Measurements from ENCODE around the gene GADD45B.
"Not testable (repeated sequence)": the region's sequence is repeated elsewhere in the genome, so short reads cannot be mapped to it uniquely, and the experiment has no call there.

The GADD45B gene

GRCh38 chr19:2490659-2491058 lies 14.7 kb downstream of the GADD45B start:
- DNase-seq = no peak

- DNase-seq = no peak
Observed at GRCh38 chr19:2491130-2491801, 15.3 kb downstream of the GADD45B start.

- no peak for DNase-seq
Observed at GRCh38 chr19:2492870-2493269, 16.9 kb downstream of the GADD45B start.

- not testable (repeated sequence) for DNase-seq
Observed at GRCh38 chr19:2493448-2493847, 17.5 kb downstream of the GADD45B start.

- DNase-seq = no peak
Observed at GRCh38 chr19:2494084-2494446, 18.1 kb downstream of the GADD45B start.

- DNase-seq = peak; percentile 73
Observed at GRCh38 chr19:2494447-2495129, 18.7 kb downstream of the GADD45B start.

GRCh38 chr19:2495130-2495641 lies 19.3 kb downstream of the GADD45B start:
- DNase-seq = peak; percentile 69

- no peak for DNase-seq
Observed at GRCh38 chr19:2495651-2496316, 19.9 kb downstream of the GADD45B start.

GRCh38 chr19:2497186-2497585 lies 21.3 kb downstream of the GADD45B start:
- no peak for DNase-seq

GRCh38 chr19:2500156-2500555 lies 24.2 kb downstream of the GADD45B start:
- DNase-seq = no peak

- no peak for DNase-seq
Observed at GRCh38 chr19:2500841-2501261, 24.9 kb downstream of the GADD45B start.

GRCh38 chr19:2503521-2504109 lies 27.7 kb downstream of the GADD45B start:
- DNase-seq = peak; percentile 77

- not testable (repeated sequence) for DNase-seq
Observed at GRCh38 chr19:2506656-2507055, 30.7 kb downstream of the GADD45B start.

- peak; percentile 62 for DNase-seq
Observed at GRCh38 chr19:2507109-2507508, 31.2 kb downstream of the GADD45B start.

GRCh38 chr19:2509096-2509495 lies 33.2 kb downstream of the GADD45B start:
- DNase-seq = no peak

- no peak for DNase-seq
Observed at GRCh38 chr19:2511570-2511969, 35.6 kb downstream of the GADD45B start.

- no peak for DNase-seq
Observed at GRCh38 chr19:2511991-2512390, 36.1 kb downstream of the GADD45B start.

GRCh38 chr19:2512523-2513431 lies 36.9 kb downstream of the GADD45B start:
- DNase-seq = no peak

- no peak for DNase-seq
Observed at GRCh38 chr19:2514981-2515518, 39.1 kb downstream of the GADD45B start.

GRCh38 chr19:2516727-2517126 lies 40.8 kb downstream of the GADD45B start:
- no peak for DNase-seq

- DNase-seq = no peak
Observed at GRCh38 chr19:2517881-2518601, 42.1 kb downstream of the GADD45B start.
